ENCODE measurements around the gene OSBPL10.

OSBPL10 gene

GRCh38 chr3:31729573-31729972 is 251.5 kb downstream of the OSBPL10 start:
- no peak for DNase-seq

- DNase-seq, result no peak
Measured at GRCh38 chr3:31729082-31729481, 252.0 kb downstream of the OSBPL10 start.

DNA sequence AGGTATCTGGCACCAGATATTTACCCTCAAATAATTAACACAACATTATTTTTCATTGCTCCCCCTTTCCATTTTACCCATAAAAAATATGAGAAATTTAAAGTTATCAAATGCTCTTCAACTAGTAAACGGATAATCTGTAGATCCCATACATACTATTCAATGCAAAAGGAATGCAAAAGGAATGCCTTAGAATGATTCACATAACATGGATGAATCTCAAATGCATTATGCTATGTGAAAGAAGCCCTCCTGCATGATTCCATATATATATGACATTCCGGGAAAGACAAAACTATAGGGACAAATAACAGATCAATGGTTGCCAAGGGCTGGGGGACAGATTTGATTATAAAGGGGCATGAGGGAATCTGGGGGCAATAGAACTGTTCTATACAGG is 252.7 kb downstream of the OSBPL10 start:
- no peak for DNase-seq

GRCh38 chr3:31725976-31726375 is 255.1 kb downstream of the OSBPL10 start:
- no peak for DNase-seq

DNA sequence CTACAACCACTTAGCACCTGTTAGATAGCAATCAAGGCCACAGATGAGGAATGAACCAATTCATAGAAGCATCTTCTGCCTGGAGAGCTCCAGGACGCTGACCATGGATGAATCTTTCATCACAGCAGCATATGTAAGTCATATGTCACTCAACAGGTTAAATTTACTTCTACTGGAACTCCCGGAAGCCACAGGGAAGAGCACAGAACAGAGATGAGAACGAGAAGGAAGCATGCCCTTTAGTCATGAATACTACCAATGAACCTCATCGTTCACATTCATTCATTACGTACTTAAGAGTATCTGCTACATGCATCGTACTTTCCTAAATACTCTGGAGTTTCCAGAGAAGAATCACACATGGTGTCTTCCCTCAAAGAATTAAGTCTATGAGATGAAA is 255.5 kb downstream of the OSBPL10 start:
- no peak for DNase-seq

DNA sequence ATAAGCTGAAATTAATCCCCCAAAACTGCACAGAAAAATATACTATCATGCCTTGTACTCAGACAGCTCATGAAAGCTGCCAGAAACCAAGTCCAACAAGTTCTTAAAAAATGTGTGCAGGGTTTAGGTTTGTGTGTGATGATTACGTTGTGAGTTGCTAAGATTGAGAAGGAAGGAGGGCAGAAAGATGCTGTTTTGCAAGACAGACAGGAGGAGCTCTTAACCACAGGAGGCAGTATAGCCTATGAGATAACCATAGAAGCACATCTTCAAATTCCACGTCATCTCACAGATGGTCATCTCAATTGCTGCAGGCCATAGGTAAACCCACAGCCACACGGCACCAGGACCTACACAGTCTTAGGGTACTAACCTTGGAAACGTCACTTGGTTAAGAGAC is 256.4 kb downstream of the OSBPL10 start:
- no peak for DNase-seq

DNA sequence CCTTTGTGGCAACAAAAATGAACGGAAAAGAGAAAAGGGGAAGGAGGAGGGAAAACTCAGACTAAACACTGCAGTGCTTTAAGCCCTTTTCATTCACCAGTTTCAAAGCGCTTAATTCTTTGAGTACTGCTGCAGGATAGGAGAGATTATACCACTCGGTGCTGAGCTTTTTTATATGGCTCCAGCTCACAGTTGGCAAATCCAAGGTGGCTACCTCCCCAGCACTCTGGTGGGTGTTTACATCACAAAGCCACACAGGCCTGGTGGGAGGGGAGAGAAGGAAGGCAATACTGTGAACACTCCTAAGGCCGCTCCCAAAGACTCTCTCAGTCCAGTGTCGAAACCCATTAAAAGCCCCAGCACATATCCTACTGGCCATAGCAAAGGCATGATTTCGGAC is 256.9 kb downstream of the OSBPL10 start:
- DNase-seq, result no peak

DNA sequence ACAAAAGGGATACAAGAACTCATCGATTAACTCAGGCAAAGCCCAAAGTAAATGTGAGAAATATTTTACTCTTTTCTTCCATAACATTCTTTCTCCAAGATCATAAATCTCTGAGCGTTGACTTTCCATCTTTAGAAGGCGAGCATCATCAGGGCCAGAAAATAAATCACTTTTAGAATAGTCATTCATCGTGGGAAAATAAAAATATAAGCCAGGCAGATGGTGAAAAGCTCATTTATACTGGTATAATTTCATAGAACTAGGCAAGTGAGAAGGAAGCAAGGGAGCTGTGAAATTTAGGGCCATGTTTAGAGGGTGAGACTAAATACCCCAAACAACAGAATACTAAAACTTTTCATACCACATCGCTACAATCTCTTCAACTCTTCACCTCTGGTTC is 257.4 kb downstream of the OSBPL10 start:
- DNase-seq, result no peak

- DNase-seq, result no peak
Measured at GRCh38 chr3:31721676-31722075, 259.4 kb downstream of the OSBPL10 start.

DNA sequence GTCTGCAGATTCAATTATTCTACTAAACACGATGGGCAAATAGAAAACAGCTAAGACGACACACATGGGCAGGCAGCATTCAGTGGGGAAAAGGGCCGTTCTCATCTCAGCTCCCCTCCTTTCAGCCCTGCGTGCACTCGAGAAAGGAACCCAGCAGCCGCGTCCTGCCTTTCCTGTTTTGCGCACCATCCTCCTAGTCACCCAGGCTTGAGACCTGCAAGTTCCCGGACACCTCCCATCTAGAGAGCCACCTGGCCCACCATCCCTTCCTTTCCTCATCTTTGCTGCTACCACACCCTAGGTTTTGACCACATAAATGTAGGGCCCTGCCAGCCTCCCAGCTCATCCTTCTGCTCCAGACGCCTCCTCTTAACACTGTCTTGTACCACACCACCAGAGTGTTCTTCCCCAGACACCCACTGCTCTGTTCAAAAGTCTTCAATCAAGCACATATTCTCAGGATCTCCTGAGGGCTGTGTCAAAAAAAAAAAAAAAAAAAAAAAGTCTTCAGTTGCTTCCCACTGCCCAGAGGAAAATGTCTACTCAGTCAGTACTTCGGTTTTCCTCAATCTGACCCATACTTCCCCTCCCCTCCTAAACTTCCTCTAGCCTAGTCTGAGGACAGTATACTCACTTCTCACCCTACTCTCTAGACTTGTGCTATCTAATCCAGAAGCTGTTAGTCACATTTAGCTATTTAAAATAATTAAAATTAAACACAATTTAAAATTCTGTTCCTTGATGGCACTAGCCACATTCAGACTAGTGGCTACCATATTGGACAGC is 266.4 kb downstream of the OSBPL10 start:
- DNase-seq, result no peak

DNA sequence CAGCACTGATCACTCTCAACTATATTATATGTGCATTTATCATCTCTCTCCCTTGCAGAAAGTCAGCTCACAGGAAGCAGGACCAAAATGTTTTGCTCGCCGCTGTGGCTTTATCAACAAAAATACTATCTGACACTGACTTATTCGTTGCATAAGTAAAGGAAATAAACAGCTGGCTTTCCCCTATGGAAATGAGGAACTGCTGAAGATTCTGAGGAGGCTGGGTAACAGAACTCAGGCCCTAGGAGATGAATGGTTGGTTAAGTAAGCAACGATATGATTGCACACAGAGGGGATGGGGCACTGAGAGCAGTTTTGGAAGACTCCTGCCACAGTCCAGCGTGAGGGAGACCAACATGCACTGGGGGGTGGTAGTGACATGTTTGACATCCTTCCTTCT is 267.2 kb downstream of the OSBPL10 start:
- no peak for DNase-seq

- no peak for DNase-seq
Measured at GRCh38 chr3:31710123-31710803, 270.8 kb downstream of the OSBPL10 start.

DNA sequence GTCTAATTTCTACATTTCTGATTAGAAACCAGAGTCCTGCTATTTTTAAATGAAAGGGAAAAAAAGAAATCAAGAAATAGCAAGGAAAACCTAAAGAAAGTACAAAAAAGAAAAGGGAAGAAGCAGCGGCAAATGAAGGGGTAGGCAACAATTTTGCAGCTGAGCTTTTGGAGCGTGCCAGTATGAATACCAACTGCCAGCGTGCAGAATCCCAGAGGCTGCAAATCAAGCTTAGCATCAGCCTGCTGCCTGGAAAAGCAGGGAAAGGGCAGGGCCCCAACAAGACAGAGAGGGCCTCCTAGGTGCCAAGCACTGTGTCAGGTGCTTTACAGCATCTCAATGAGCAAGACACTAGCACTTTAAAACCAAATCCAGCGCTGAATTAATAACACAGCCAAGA is 271.5 kb downstream of the OSBPL10 start:
- no peak for DNase-seq

GRCh38 chr3:31709005-31709404 is 272.1 kb downstream of the OSBPL10 start:
- DNase-seq, result no peak

DNA sequence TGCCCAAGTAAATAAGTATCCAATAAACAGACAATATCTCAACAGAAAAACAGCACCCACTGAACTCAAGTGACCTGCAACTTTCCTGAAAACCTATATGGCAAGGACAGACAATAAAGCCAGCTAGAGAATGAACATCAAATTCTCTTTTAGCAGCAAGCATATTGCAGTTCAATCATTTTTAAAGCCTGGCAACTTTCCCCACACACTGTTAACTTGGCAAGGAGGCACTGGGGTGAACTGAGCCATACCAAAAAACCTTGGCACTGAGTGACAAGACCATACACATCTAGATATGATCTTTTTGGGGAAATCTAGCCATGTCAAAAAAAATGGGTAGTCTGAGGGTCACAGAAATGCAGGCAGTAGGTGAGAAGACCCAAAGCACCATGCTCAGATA is 273.8 kb downstream of the OSBPL10 start:
- DNase-seq, result no peak

DNA sequence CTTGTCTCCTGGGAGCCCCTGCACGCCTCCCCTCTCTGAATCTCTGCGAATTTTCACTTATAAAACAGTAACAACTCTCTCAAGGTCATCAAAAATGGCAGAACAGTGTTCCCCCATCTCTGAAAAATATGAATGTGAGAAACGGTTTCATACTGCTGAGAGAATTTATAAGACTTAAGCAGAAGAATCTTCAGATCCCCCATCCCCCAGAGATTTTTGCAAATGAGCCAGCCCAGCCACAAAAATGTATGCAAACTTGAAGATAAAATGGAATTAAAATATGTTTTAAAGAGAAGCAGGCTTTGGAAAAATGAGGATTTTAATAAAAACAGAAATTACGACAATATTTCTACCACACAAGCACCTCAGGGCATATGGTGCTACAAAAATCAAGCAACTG is 275.3 kb downstream of the OSBPL10 start:
- DNase-seq, result no peak

- no peak for DNase-seq
Measured at GRCh38 chr3:31704591-31705179, 276.4 kb downstream of the OSBPL10 start.

GRCh38 chr3:31704156-31704555 is 276.9 kb downstream of the OSBPL10 start:
- no peak for DNase-seq

DNA sequence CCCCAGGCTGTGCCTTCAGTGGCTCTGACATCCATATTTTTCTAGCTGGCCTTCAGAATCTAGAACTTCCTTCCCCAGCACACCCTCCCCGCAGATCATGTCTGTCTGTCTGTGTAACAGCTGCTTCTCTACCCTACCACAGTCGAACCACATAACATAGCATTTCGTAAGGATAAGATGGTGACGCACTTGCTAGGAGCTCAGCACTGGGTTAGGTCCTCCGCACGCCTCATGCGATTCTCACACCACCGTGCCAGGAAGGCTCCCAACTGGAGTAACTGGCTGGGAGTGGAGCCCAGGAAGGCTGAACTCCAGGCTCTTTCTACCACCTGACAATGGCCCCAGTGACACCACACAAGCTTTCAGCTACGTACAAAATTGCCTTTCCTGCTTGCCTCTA is 279.8 kb downstream of the OSBPL10 start:
- DNase-seq, result no peak

GRCh38 chr3:31699309-31699953 is 281.6 kb downstream of the OSBPL10 start:
- DNase-seq, result no peak

- DNase-seq, result no peak
Measured at GRCh38 chr3:31696815-31697548, 284.1 kb downstream of the OSBPL10 start.

GRCh38 chr3:31696009-31696297 is 285.1 kb downstream of the OSBPL10 start:
- DNase-seq, result no peak

Measured in central memory CD4-positive, alpha-beta T cell (primary cell).